ENCODE data around the gene ATP5PO. TPM values are rescaled to one million over a fixed set of nuclear protein-coding genes. Genes with fewer than 3 reads are reported as not detected.

ATP5PO gene
- 67.9 and 149 TPM in 2 replicates for total RNA-seq

GRCh38 chr21:33915368-33916199, at the start of gene ATP5PO:
Gene ATP5PO, minus strand, starts transcription at chr21:33915804. Its CDS starts 41 bp downstream, at chr21:33915763.

Other genes starting within 250 kb of the ATP5PO start
- 10.5 and 15.7 TPM in 2 replicates for gene MRPS6, start 157.8 kb upstream of the ATP5PO start, total RNA-seq
- 16.6 and 20.0 TPM in 2 replicates for gene SLC5A3, start 157.8 kb upstream of the ATP5PO start, total RNA-seq

All from placental epithelial cell (primary cell).